NCI-H774 (cell line): ENCODE measurements around the gene KDM4B.

Source experiments
- DNase-seq: peaks from one replicate; lab custom pipeline; 2025; lab: John Stamatoyannopoulos, UW

Gene KDM4B

DNA sequence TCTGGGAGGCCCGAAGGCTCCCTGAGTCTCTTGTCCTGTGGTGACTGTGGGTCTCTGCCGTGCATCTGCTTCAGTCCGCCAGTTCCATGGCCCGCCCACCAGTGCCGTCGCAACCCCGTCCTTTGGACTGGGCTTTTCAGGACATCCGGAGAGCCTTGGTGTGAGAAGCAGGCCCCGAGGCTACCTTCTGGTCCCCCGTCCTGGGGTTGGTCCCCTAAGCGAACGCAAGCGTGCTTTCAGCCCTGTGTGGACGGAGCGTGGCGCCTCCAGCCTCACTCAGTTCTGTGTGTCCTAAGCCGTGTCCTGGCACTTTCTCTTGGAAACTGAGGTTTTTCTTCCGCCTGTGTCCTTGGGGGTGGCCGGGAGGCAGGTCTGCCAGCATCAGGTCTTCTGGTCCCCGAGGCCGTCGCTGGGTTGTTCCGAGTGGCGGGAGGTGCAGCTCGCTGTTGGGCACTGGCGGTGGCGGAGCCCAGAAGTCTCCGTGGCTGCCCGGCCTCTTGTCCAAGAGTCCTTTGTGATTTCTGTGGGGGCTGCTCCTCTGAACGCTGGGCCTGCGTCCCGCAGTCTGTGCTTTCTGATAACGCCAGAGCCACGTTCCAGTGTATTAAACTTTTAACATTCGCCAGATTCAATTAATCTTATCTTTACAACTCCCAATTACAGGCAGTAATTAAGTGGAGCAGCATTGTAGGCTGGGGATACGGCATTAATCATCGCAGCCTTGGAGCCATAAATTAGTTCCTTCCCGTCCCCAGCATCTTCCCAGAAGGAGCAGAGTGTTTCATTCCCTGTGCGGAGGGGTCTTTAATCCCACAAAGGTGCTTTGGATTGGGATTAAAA is 99.5 kb downstream of the KDM4B start:
- no peak for DNase-seq

DNA sequence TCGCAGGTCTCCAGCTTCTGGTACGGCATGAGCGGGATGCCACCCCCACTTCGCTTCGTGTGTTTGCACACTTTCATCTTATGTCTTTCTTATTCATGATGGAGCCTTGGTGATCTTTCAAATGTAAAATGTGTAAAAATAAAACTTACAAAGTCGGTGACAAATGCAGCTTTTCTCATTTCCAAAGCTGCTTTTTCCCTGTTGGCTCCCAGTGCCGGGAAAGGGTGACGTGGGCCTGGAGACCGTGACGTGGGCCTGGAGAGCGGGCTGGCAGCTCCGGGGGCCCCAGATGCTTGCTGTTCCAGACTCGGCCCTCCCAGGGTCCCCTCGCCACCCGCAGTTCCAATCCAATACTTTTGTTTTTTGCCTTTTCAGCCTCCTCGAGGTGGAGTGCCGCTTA is 101.4 kb downstream of the KDM4B start:
- no peak for DNase-seq

DNA sequence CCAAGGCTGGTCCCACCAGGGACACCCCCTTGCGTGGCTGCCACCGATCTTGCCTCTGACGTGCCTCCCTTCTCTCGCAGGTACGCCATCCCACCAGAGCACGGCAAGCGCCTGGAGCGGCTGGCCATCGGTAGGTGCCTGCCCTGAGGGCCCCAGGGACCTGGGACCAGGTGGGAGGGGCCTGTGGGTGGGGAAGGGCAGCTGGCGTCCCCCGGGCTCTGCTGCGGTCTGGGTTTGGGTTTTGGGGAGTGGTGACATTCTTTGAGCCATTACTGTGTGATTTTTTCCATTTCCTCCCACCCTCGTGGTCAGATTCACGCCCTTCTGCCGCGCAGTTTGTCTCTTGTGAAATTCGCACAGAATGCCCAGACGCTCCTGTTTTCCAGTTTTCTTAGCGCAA is 102.0 kb downstream of the KDM4B start:
- DNase-seq = no peak

DNA sequence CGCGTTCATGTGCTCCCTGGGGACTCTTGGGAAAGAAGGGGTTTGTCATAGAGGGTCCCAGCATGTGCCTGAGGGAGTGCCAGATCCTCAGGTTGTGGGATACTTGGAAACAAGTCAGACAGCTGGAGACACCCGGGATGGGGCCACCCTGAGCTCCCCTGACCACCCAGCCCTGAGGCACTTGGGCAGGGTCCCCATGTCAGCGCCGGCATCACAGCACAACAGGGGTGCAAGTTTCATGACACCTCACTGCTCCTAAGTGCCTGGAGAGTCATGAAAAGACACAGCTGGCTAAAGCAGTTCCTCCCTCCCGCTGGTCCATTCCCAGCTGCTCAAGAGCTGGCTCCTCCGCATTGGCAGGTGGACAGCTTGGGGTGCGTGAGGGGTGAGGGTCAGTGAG is 102.7 kb downstream of the KDM4B start:
- DNase-seq = no peak

DNA sequence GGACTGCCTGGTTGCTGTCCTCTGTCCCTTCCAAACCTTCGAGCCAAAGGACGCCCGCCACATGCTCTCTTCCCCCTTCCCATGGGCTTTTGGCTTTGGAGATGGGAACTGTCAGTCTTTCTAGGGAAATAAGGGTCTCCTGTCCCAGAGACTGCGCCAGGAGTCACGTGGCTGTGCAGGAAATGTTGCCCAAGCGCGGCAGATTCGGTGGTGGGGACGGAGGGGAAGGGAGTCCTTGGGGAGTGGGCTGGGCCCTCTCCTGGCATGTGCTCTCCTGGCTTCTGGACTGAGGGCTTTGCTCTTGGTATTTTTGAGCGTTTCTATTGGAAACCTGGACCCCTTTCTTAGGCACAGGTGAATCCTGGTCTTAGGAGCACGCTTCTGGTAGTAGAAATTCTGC is 103.2 kb downstream of the KDM4B start:
- DNase-seq = no peak

DNA sequence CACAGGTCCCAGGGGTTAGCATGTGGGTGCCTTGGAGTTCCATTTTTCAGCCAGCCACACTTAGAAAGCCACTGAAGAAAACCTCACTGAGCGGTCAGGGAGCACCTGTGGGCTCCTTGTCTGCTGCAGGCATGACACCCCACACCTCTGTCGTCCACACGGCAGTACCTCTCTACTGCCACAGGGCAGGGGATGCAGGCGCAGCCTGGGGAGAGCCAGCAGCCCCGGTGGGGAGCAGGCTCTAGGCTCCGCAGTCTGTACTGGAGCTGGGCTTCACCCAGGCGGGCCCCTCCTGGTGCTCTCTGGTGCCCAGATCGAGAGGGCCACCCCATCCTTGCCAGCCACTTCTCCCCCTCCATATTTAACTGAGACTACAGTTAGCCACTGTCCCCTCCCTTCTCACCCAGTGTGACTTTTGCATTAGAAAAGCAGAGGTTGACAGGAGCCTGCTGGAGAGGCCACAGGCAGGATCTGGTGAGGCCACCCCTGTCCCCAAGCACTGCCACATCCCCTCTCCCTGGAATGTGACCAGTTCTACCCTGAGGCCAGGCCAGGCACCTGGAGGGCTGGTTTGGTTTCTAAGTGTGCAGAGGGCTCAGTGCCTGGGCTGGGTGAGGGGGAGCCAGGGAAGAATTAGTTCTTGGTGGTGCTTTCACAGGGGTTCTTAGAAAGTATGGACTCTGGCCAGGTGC is 104.4 kb downstream of the KDM4B start:
- no peak for DNase-seq

DNA sequence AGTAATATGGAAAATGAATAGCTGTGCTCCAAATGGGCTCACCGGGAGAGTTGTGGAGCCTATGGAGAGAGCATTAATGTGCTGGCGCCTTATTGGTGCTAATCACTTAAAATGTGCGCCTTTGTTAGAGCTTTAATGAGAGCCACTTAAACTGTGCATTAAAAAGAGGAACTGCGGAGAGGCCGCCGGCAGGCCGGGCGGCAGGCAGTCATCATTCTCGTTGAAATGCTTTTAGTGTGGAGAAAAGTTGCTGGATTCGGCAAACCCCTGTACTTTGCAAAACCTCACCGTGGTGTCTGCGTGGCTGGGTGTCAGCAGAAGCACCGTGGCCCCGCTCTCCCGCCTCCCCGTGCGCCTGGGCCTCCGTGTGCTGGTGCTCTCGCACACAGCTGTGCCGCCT is 105.5 kb downstream of the KDM4B start:
- DNase-seq = no peak

DNA sequence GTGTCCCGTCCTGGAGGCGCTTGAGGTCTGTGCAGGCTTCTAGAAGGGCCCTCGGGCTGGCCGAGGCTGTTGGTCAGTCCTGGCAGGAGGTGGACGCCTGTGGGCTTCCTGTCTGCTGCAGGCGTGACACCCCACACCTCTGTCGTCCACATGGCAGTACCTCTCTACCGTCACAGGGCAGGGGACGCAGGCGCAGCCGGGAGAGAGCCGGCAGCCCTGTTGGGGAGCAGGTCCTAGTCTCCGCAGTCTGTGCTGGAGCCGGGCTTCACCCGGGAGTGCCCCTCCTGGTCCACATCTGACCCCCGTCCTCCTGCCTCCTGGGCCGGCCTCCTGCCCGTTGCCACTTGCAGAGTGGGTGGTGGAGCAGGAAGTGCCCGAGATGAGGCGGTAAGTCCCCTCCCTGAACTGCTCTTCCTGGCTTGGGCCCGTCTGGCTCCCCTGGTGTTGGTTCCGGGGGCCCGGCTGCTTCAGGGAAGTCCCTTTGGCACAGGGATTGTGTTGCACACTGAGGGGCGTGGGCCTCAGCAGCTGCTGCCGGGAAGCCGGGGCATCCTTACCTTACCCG is 106.0 kb downstream of the KDM4B start:
- DNase-seq = no peak

DNA sequence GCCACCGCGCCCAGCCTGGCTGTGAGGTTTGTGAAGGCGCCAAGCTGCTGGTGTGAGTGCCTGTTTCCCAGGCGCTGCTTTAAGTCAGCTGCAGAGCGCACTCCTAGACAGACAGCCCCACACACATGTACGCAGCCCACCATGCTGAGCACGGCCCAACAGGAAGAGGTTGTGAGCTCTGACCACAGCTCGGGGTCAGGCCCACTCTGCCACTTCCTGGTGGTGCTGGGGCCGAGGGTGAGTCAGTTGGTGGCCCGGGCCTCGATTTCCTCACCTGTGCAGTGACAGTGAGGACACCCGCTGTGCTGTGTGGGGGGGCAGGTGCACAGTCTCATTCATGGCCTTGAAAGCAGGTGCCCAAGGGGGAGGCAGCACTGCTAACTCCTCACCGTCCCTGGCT is 106.7 kb downstream of the KDM4B start:
- no peak for DNase-seq

DNA sequence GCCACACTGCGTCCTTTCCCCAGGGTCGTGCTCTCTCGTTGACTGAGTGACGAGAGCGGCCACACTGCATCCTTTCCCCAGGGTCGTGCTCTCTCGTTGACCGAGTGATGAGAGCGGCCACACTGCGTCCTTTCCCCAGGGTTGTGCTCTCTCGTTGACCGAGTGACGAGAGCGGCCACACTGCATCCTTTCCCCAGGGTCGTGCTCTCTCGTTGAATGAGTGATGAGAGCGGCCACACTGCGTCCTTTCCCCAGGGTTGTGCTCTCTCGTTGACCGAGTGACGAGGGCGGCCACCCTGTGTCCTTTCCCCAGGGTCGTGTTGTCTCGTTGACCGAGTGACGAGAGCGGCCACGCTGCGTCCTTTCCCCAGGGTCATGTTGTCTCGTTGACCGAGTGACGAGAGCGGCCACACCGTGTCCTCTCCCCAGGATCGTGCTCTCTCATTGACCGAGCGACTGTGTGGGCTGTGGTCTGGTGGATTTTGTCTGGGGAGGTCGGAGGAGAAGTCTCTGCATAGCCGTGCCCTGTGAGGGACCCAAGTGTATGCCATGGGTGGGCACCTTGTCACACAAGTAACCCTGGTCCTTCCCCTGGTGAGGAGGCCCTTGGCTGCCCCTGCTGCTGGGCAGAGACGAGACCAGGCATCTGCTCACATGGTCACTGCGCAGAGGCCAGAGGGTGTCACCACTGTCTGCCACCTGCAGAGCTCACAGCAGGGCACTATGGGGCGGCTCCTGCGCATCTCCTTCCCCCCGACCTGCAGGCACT is 107.7 kb downstream of the KDM4B start:
- no peak for DNase-seq

DNA sequence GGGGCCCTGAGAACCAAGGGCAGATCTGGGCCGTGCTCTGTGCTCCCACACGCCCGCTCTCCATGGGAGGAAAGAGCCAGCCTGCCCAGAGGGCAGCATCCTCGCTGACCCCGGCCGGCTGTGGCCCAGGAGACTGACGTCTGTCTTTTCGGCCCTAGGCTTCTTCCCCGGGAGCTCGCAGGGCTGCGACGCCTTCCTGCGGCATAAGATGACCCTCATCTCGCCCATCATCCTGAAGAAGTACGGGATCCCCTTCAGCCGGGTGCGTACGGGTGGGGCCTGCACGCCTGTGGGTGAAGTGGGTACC is 108.2 kb downstream of the KDM4B start:
- no peak for DNase-seq

DNA sequence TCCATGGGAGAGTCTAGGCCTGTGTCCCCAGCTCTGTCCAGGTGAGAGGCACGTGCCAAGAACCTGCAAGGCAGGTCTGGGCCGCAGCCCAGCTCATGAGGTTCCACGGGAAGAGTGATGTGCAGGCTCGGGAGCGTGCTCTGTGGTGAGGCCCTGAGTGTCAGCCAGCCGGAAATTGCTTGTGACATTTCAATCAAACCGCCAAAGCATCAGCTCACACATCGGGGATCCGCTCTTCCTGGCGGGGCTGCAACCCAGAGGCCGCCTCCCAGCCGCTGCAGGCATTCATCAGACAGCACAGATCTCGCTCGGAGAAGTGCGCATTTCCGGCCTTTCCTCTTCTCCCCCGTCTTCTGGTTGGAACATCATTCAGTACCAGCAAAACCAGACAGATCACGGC is 109.3 kb downstream of the KDM4B start:
- DNase-seq = no peak

DNA sequence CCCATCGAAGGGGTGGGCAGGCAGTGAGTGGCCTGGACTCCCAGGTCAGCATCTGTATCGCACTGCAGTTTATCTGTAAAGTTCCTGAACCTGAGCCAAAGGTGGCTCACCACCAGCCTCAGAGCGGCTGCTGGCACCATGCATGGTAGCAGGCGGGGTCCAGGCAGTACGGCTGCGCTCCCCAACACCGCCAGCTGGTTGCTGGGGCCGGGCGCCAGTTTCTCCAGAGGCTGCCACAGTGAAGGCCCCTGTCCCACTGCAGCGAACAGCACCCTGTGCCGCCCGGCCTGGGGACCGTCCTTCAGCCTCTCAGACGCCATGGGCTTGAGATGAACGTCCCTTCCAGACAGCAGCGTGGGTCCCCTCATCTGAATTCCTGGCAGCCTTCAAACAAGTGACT is 109.8 kb downstream of the KDM4B start:
- DNase-seq = no peak

DNA sequence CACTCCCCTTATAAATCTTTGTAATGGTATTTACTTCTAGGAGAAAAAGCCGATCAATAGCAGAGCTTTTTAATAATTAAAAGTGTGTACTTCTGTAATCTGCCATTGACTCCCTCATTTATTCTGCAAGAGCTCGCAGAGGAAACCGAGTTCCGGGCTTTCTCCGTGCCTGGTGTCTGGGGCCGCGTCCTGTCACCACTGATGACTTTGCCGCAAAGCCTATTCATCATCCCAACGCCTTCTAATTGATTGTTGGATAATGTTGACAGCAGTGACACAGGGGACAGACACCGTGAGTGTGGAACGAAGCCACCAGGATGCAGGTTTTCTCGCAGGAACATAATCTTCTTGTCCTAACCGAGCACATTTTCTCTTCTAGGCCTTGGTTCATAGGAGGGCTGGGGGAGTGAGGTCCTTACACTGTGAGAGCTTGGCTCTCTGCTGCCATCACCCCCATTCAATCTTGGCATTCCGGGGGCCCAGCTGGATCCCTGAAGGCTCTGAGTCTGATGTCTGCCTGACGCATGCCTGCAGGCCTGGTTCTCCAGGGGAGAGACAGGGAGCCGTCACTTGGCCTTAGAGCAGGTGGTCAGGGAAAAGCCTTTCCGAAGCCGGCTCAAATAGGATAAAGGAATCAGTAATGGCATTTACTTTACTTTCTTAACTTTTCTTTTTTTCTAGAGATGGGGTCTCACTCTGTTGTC is 110.3 kb downstream of the KDM4B start:
- DNase-seq = no peak

DNA sequence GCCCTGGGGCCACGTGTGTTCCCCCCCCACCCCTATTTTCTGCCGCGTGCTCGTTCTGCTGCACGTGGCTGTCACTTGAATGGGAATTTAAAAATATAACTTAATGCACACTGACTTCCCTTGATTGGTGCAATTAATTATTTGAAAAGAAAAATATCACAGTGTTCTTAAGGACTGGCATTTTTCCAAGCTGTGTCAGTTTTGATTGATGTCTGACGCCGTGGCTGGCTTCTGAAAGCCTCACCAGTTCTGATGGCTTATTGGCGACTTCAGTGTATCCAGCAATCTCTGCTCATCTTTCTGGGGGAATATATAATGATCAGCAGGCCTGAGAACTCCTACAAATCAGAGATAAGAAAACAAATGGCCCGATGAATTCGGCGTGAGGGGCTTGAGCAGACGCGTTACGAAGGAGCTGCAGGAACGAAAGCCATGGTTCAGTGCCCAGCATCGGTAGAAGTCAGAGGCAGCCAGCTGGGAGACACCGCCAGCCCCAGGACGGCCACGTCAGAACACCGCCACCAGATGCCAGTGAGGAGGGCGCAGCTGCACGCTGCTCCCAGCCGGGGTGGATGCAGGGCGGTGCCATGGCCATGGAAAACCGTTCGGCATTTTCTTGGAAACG is 111.2 kb downstream of the KDM4B start:
- no peak for DNase-seq

DNA sequence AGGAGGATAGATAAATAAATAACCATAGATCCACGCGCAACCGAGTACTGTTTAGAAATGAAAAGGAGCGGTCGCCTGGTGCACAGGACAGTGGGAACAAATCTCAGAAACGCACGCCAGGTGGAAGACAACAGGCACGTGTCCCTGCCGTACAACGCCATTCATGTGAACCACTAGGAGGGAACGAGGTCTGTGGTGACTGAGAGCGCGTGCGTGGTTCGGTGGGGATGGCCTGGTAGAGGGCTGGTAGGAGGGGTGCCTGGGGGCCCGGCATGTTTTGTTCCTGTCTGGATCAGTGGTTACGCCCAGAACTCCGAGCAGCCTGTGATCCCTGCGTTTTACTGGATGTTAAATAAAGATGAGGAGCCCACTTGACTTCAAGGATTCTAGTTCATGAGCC is 111.9 kb downstream of the KDM4B start:
- DNase-seq = no peak

DNA sequence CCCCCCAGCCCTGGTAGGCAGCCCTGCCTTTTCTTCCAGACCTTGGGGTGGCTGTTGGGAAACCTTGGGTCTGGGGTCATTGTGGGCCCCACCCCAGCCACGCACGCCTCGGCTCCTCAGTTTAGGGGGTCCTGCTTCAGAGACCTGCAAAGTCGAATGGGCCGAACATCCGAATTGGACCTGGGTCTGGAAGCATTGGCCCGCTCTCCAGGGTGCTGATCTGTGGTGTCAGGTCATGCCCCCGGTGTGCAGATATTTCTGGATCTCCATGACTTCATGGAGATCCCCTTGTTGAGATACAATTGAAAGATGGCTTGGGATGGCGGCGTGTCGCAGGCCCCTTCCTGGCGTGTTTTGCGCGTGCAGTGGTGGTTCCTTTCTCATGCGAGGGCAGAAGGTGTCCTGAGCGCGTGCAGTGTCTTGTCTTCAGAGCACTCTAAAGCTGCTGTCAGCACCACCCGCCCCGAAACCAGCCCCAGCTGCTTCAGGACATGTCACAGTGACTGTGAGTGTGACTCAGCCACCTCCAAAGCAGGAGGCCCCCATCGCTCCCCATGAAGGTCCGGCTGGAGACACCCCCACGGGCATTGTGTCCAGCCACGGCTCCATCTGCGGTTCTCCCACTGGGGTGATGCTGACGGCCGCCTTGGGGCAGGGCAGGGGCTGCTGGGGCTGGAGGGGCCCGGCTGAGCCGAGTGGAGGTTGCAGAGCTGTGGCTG is 112.7 kb downstream of the KDM4B start:
- no peak for DNase-seq

DNA sequence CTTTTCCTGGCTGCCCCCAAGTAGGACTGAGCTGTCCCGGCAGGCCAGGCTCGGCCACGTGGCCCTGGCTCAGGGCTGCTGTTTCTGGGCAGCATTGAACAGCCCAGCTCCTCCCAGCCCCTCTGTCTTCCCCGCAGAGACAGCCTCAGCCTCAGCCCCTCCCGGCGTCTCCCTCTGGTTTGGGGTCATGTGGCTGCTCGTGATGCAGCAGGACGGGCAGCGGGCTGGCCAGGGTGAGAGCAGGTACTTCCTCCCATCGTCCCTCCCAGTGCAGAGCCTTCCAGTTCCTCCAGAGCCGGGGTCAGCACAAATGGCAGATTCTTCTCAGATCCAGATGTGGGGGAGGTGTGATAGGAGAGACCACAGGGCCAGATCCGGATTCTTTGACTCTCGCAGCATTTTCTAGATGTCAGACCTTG is 114.6 kb downstream of the KDM4B start:
- DNase-seq = no peak

DNA sequence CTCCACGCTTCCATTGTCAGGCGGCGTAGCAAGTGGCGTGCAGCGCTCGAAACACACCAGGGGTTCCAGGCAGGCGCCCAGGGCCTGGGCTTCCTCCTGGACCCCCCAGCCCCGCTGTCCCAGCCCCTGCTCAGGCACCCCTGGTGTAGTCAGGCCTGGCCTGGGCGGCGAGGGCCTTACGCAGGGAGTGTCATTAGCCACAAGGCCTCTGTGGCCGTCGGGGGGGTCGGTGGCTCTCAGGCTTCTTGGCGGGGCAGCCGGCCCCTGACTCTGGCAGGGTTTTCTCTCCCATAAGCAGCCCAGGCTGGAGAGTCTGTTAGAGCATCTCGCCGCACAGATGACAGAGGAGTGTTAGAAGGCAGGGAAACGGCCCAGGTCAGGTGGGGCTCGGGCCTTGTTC is 116.7 kb downstream of the KDM4B start:
- no peak for DNase-seq

DNA sequence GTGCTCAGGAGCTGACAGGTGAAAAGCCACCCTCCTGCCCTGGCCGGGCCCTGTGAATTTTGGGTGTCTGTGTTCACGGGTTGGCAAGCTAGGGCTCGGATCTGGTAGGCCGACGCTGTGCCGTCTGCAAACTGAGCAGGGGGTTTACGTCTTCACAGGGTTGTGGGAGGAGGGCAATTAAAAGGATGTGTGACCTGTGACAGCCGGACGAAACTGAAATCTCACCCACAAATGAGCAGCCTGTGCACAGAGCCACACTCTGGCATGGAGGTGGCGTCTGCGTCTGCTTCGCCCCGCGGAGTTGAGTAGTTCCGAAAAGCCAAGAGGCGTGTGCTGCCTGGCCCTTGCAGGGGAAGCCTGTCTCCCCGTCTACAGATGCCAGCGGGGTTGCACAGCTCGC is 117.3 kb downstream of the KDM4B start:
- no peak for DNase-seq
